Measurements from ENCODE around the gene MB21D2. TPM values are rescaled to one million over a fixed set of nuclear protein-coding genes. Genes with fewer than 3 reads are reported as not detected.

MB21D2 gene
- total and polyA plus RNA-seq, 2 of the 8 experiments (the other 6 are each of a cell fraction or from before 2014, with no cell fraction given), result 10.0 to 21.0 TPM

DNA sequence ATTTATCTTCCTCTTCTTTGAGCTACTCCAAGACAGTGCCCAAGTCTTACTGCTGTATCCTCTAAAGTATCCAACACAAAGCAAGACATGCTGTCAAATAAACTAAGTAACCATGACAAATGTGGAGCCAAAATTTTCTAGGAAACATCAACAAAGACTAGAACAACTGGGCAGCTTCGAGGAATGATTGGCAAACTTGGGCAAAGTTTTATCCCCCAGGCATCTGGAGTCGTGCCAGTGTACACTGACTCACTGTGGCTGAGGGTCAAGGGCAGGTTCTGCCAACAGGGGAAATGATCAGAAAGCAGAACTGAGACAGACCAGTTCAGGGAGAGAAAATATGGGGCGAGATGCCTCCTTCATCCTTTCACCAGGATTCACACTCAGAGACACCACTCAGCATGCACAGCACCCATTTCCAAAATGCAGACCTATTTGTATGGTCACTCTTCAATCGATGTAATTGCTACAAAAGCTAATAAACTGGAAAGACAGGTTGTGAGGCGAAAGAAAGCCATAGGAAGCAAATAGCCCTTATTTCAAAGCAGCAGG is 65.8 kb downstream of the MB21D2 start (continued):
- no peak for TF ChIP-seq POLR2AphosphoS5 (IDR thresholded peaks at IDR 0.05; ENCODE audit: low read depth, low read length)
- TF ChIP-seq CBX5 (IDR thresholded peaks at IDR 0.05; ENCODE audit: low read depth, low read length), result no peak
- TF ChIP-seq, protein P1, sequence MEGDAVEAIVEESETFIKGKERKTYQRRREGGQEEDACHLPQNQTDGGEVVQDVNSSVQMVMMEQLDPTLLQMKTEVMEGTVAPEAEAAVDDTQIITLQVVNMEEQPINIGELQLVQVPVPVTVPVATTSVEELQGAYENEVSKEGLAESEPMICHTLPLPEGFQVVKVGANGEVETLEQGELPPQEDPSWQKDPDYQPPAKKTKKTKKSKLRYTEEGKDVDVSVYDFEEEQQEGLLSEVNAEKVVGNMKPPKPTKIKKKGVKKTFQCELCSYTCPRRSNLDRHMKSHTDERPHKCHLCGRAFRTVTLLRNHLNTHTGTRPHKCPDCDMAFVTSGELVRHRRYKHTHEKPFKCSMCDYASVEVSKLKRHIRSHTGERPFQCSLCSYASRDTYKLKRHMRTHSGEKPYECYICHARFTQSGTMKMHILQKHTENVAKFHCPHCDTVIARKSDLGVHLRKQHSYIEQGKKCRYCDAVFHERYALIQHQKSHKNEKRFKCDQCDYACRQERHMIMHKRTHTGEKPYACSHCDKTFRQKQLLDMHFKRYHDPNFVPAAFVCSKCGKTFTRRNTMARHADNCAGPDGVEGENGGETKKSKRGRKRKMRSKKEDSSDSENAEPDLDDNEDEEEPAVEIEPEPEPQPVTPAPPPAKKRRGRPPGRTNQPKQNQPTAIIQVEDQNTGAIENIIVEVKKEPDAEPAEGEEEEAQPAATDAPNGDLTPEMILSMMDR (IDR thresholded peaks at IDR 0.05; ENCODE audit: control extremely low read depth in 1 of 3, insufficient read depth in 1 of 3, low read depth in 1 of 3, low read length in 3 of 3), result no peak
- no peak for TF ChIP-seq TAF1 (IDR thresholded peaks at IDR 0.05; ENCODE audit: low read depth, low read length)

All from H1 (cell line).